Activated T-cell treated with anti-CD3 and anti-CD28 coated beads, Interleukin-2, amount 50 U/mL, for 72 hours (primary cell): ENCODE data around the gene HEXA. TPM values are rescaled to one million over a fixed set of nuclear protein-coding genes. Genes with fewer than 3 reads are reported as not detected.

Experiments
- ATAC-seq, 2 donors: fragments of 150-1000 bp; cut with Tn5 transposase; replicated peaks in 1 of 2; 2 replicates each; pipeline ENCODE4 v1.10.0; 2021; ENCODE audit warnings: moderate library complexity in 2 of 2, mild to moderate bottlenecking in 1 of 2
- DNase-seq, 2 donors: peaks; one replicate each; pipeline ENCODE4 v3.0.0; 2021 to 2022; ENCODE audit warnings: mixed read lengths in 1 of 2
- H3K27ac Mint-ChIP-seq: one replicate; pipeline ENCODE4 v1.8.0; 2022; ENCODE audit warnings: mild to moderate bottlenecking, moderate library complexity, mixed read lengths
- H3K27me3 Mint-ChIP-seq: one replicate; pipeline ENCODE4 v1.8.0; 2022; ENCODE audit warnings: low read depth, mixed read lengths
- H3K36me3 Mint-ChIP-seq, 2 donors: one replicate each; pipeline ENCODE4 v1.8.0; 2022; ENCODE audit warnings: mixed read lengths in 2 of 2, mild to moderate bottlenecking in 1 of 2; ENCODE audit not compliant: insufficient read depth in 2 of 2
- H3K4me1 Mint-ChIP-seq: one replicate; pipeline ENCODE4 v1.8.0; 2022; ENCODE audit warnings: low read depth, mixed read lengths
- H3K4me3 Mint-ChIP-seq, 2 donors: one replicate each; pipeline ENCODE4 v1.8.0; 2022; ENCODE audit warnings: mild to moderate bottlenecking in 2 of 2, mixed read lengths in 2 of 2, moderate library complexity in 2 of 2
- H3K9me3 Mint-ChIP-seq, 2 donors: one replicate each; pipeline ENCODE4 v1.8.0; 2022; ENCODE audit warnings: mixed read lengths in 2 of 2
- total RNA-seq, 2 donors: library from RNA; stranded (reverse); gene quantifications; one replicate each; pipeline ENCODE4 v1.2.3, GENCODE V29; 2022

Gene HEXA
- total RNA-seq, 2 donors from 2014 or later: 77.5 to 87.6 TPM

DNA sequence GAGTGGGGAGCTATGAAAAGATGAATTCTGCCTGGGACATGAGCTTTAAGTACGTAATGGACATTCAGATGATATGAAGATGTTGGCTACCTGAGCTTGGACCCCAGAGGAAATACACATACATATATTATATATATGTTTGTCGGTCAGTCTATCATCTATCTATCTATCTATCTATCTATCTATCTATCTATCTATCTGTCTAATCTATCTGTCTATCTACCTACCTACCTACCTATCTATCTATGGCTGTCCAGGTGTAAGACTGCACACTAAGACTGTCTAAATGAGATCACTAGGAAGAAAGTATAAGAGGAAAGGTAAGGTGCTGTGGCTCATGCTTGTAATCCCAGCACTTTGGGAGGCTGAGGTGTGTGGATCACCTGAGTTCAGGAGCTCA, 37.7 kb downstream of the HEXA start:
- Mint-ChIP-seq H3K36me3 (peaks cover 0 to 5% of the 10 kb centered on the region in 2 donors), H3K4me1 (no peaks in the 10 kb centered on the region), H3K4me3 (no peak overlapping the region), H3K27me3 (no peaks in the 10 kb centered on the region), H3K9me3 (no peaks in the 10 kb centered on the region), H3K27ac (no peak overlapping the region)
- no peak for DNase-seq
- no peak for ATAC-seq

GRCh38 chr15:72334842-72335241, 41.0 kb downstream of the HEXA start:
- no peaks in the 10 kb centered on the region for H3K9me3 Mint-ChIP-seq

GRCh38 chr15:72331021-72331420, 44.8 kb downstream of the HEXA start:
- ATAC-seq (no peak), DNase-seq (no peak)
- peaks cover 0 to 6% of the 10 kb centered on the region in 2 donors for H3K36me3 Mint-ChIP-seq
- no peaks in the 10 kb centered on the region for H3K4me1 Mint-ChIP-seq
- H3K27me3 Mint-ChIP-seq: no peaks in the 10 kb centered on the region
- H3K9me3 Mint-ChIP-seq: no peaks in the 10 kb centered on the region
- H3K4me3 Mint-ChIP-seq: no peak overlapping the region
- no peak overlapping the region for H3K27ac Mint-ChIP-seq

More at GRCh38 chr15:72334842-72335241, 41.0 kb downstream of the HEXA start:
- Mint-ChIP-seq H3K27me3 (no peaks in the 10 kb centered on the region), H3K36me3 (peaks cover 0 to 4% of the 10 kb centered on the region in 2 donors), H3K4me1 (no peaks in the 10 kb centered on the region), H3K27ac (no peak overlapping the region), H3K4me3 (no peak overlapping the region)
- ATAC-seq (no peak), DNase-seq (no peak)

GRCh38 chr15:72323752-72324151, 52.1 kb downstream of the HEXA start:
- Mint-ChIP-seq H3K4me1 (peaks cover 15% of the 10 kb centered on the region), H3K27ac (no peak overlapping the region), H3K27me3 (peaks cover 7% of the 10 kb centered on the region), H3K9me3 (peaks cover 2 to 3% of the 10 kb centered on the region in 2 donors), H3K36me3 (peaks cover 6 to 15% of the 10 kb centered on the region in 2 donors), H3K4me3 (no peak overlapping the region)
- DNase-seq (no peak), ATAC-seq (no peak)

DNA sequence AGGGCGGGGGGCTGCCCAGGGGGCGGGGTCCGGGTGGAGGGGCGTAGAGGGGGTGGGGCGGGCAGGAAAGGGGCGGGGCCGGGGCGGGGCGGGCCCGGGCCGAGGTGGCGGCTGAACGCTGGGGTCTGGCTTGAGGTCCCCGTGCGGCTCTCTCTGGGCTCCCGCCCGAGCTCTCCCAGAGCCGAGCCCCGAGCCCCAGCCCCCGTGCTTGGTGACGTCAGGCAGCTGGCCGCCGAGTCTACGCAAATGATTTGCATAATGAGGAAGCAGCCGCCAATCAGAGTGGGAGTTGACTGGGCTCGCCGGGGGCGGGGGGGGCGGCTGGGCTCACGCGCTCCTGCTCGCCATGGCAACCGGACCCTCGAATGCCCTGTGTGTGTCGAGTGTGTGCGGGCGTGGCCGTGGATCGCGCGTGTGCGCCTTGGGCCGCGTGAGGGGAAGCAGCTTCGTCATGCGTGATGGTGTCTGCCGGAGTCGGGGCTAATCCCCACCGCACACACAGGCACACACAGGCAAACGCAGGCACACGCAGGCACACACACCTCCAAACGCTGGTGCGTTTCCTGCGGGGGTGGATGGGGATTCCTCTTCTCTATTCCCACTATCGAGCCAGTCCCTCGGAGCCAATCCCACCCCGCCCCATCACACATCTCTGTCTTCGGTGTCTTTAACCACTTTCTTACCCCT, 55.7 kb downstream of the HEXA start, which contains the start of gene CELF6:
CELF6 (minus strand) TSS at position 173 of the 687 bp plus-strand sequence. CDS start 283 bp downstream, outside the sequence.
- Mint-ChIP-seq H3K27me3 (peaks cover 11% of the 10 kb centered on the region), H3K27ac (peak within 1 kb of the TSS; percentile 49), H3K4me1 (peaks cover 19% of the 10 kb centered on the region), H3K4me3 (peak within 1 kb of the TSS; percentile 86 to 93), H3K9me3 (peaks cover 2 to 3% of the 10 kb centered on the region in 2 donors), H3K36me3 (peaks cover 6 to 9% of the 10 kb centered on the region in 2 donors)
- peak; percentile 77 to 79 for DNase-seq
- peak; percentile 88 to 91 for ATAC-seq

- ATAC-seq (peak; percentile 70 to 72), DNase-seq (peak; percentile 68 to 69)
- Mint-ChIP-seq H3K4me3 (peak overlapping the region; percentile 60 to 83), H3K27ac (no peak overlapping the region), H3K4me1 (peaks cover 19% of the 10 kb centered on the region), H3K9me3 (peaks cover 2 to 3% of the 10 kb centered on the region in 2 donors), H3K36me3 (peaks cover 4 to 7% of the 10 kb centered on the region in 2 donors), H3K27me3 (peaks cover 11% of the 10 kb centered on the region)
Measured at GRCh38 chr15:72319360-72319984, 56.3 kb downstream of the HEXA start.

DNA sequence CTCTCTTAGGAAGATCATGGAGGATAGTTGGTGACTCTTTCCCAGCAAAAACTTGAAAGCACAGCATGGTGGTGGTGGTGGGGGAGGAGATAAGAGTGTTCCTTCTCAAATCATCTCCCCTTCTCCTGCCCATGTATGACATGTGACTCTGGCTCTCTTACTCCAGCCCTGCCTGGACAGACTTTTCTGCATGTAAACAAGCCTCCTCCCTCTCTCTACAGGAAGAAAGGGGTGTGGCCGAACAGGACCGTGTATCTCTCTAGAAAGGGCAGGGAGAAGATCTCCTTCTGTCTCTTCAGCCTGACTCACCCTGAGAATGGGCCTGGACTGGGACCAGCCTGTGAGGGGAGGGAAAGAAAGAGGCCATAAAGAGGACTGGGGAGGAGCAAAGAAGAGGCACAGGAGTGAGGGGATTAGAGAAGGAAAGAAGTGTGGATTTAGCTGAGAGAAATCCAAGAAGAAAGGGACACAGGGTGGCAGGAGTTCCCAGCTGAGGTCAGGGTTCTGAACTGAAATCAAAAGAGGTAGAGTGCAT, 57.3 kb downstream of the HEXA start:
- Mint-ChIP-seq H3K36me3 (no peaks in the 10 kb centered on the region), H3K27ac (no peak overlapping the region), H3K9me3 (no peaks in the 10 kb centered on the region), H3K4me3 (peak overlapping the region; percentile 60 to 83), H3K4me1 (peaks cover 19% of the 10 kb centered on the region), H3K27me3 (peaks cover 11% of the 10 kb centered on the region)
- ATAC-seq: no peak
- no peak for DNase-seq

DNA sequence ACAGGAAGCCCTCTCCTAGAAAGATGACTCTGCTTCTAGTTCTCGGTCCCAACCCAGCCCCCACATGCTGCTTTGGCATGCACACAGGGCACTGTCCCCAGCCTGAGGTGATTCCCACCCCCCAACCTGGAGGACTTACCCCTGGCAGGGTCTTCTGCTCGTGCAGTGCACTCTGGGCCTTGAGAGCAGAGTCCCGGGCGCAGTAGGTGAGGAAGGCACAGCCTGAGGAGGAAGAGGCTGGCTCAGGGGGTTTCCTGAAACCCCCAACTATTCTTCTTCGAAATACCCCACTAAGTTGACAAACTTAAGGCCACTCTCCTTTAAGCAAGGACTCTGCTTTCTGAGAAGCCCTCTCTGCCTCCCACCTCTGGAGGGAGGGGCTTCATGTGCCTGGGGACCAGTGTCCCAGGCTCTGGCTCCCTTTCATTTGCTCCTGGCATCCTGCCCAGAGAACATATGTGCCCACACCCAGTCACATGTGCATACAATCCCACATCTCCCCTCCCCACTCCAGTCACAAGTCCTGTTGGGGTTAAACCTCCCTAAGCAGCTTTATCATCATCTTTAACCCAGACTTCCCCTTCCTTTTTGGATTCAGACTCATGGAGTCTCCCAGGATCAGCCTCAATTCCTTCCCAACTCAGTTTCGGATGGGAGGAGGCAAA, 60.0 kb downstream of the HEXA start:
- Mint-ChIP-seq H3K4me3 (no peak overlapping the region), H3K36me3 (no peaks in the 10 kb centered on the region), H3K27ac (no peak overlapping the region), H3K4me1 (peaks cover 17% of the 10 kb centered on the region), H3K27me3 (peaks cover 11% of the 10 kb centered on the region), H3K9me3 (no peaks in the 10 kb centered on the region)
- ATAC-seq (no peak), DNase-seq (no peak)

DNA sequence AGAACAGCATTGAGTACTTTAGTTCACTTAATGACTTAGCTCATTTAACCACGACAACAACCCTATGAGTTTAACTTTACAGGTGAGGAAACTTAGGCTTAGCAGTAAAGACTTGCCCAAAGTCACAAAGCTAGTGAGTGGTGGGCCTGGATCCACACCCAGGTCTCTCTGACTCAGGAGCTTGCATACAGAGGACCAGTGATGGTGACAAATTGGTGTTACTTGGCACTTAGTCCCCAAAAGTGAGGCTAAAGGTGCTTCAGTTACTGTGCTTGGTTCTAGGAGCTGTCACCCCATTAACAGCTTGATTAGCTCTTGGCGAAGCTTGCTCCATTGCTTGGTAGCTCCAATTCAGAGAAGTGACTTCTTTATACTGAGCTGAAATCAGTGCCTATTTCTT, 61.9 kb downstream of the HEXA start:
- H3K27me3 Mint-ChIP-seq: peaks cover 6% of the 10 kb centered on the region
- no peaks in the 10 kb centered on the region for H3K9me3 Mint-ChIP-seq
- H3K27ac Mint-ChIP-seq: no peak overlapping the region
- DNase-seq (no peak), ATAC-seq (no peak)
- H3K4me3 Mint-ChIP-seq: no peak overlapping the region
- peaks cover 5% of the 10 kb centered on the region for H3K4me1 Mint-ChIP-seq
- H3K36me3 Mint-ChIP-seq: no peaks in the 10 kb centered on the region

GRCh38 chr15:72313448-72313840, 62.4 kb downstream of the HEXA start:
- Mint-ChIP-seq H3K9me3 (no peaks in the 10 kb centered on the region), H3K4me1 (peaks cover under 1% of the 10 kb centered on the region), H3K36me3 (no peaks in the 10 kb centered on the region), H3K27ac (no peak overlapping the region), H3K4me3 (no peak overlapping the region), H3K27me3 (peaks cover 2% of the 10 kb centered on the region)
- no peak for DNase-seq
- no peak for ATAC-seq

- H3K27me3 Mint-ChIP-seq: no peaks in the 10 kb centered on the region
- no peaks in the 10 kb centered on the region for H3K9me3 Mint-ChIP-seq
- no peak overlapping the region for H3K4me3 Mint-ChIP-seq
- peak; percentile 78 to 88 for ATAC-seq
- H3K36me3 Mint-ChIP-seq: no peaks in the 10 kb centered on the region
- H3K4me1 Mint-ChIP-seq: no peaks in the 10 kb centered on the region
- DNase-seq: peak; percentile 59 to 61
- no peak overlapping the region for H3K27ac Mint-ChIP-seq
Measured at GRCh38 chr15:72312605-72313447, 63.0 kb downstream of the HEXA start.

GRCh38 chr15:72307026-72307425, 68.8 kb downstream of the HEXA start:
- ATAC-seq (no peak), DNase-seq (no peak)
- Mint-ChIP-seq H3K27ac (no peak overlapping the region), H3K4me1 (peaks cover 12% of the 10 kb centered on the region), H3K4me3 (no peak overlapping the region), H3K9me3 (no peaks in the 10 kb centered on the region), H3K36me3 (no peaks in the 10 kb centered on the region), H3K27me3 (peaks cover 6% of the 10 kb centered on the region)
